Vagina (tissue), 2 donors: ENCODE data around the gene IL1RN.

ENCODE experiments used
- POLR2A ChIP-seq, 2 donors: fragments of 450-650 bp; IDR thresholded peaks; one replicate each; pipeline ENCODE4 v1.6.1; 2017; ENCODE audit warnings: antibody characterized with exemption in 2 of 2, mild to moderate bottlenecking in 2 of 2, moderate library complexity in 2 of 2
- TF ChIP-seq, protein P1 (sequence below), 3 experiments: fragments of 450-650 bp in 2 of 3; fragments of 200-600 bp in 1 of 3; sonication (generic) in 1 of 3; IDR thresholded peaks; one replicate each; pipeline ENCODE4 v1.5.1; 2017 to 2019; ENCODE audit warnings: antibody characterized with exemption in 3 of 3, mild to moderate bottlenecking in 2 of 3, moderate library complexity in 2 of 3

DNA sequence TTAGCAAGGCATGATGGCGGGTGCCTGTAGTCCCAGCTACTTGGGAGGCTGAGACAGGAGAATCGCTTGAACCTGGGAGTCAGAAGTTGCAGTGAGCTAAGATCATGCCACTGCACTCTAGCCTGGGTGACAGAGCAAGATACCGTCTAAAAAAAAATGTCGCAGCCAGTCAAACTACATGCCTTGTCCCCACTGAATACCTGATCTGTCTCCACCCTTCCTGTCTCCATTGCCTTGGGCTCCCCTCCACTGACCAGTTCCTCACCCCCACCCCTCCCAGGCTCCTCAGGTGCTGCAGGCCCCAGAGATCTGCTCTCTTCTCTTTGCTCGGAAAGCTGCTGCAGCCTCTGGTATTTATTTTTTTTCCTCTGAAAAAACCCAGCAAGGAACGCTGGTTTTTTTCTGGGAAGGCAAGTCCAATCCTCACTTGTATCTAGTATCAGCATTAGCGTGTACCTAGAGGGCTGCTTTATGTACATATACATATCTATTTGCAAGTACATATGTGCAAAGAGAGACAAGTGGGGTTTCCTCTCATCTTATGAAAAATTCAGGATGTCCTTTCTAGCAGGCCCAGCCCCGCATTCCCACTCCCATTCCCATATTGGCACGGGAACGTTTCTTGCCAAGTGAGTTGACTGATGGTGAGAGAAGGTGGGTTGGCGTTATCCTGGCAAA is 50.8 kb downstream of the IL1RN start:
- TF ChIP-seq, protein P1, sequence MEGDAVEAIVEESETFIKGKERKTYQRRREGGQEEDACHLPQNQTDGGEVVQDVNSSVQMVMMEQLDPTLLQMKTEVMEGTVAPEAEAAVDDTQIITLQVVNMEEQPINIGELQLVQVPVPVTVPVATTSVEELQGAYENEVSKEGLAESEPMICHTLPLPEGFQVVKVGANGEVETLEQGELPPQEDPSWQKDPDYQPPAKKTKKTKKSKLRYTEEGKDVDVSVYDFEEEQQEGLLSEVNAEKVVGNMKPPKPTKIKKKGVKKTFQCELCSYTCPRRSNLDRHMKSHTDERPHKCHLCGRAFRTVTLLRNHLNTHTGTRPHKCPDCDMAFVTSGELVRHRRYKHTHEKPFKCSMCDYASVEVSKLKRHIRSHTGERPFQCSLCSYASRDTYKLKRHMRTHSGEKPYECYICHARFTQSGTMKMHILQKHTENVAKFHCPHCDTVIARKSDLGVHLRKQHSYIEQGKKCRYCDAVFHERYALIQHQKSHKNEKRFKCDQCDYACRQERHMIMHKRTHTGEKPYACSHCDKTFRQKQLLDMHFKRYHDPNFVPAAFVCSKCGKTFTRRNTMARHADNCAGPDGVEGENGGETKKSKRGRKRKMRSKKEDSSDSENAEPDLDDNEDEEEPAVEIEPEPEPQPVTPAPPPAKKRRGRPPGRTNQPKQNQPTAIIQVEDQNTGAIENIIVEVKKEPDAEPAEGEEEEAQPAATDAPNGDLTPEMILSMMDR (IDR thresholded peaks at IDR 0.05) = no peak
- no peak for TF ChIP-seq POLR2A (IDR thresholded peaks at IDR 0.05)
